DOHH2 (cell line): ENCODE measurements around the gene TKT.

ENCODE experiments used
- EZH2phosphoT487 ChIP-seq: fragments of 200-600 bp; sonication (generic); IDR thresholded peaks from 2 replicates; pipeline ENCODE4 v1.6.1; 2017; ENCODE audit warnings: borderline replicate concordance, mild to moderate bottlenecking, antibody characterized with exemption, low read length, moderate library complexity, mixed read lengths
- TF ChIP-seq, protein P1 (sequence below): fragments of 200-600 bp; sonication (generic); IDR thresholded peaks from one replicate; pipeline ENCODE4 v1.5.1; 2014; ENCODE audit warnings: antibody characterized with exemption, mild to moderate bottlenecking, low read depth, low read length; ENCODE audit not compliant: poor library complexity, severe bottlenecking

DNA sequence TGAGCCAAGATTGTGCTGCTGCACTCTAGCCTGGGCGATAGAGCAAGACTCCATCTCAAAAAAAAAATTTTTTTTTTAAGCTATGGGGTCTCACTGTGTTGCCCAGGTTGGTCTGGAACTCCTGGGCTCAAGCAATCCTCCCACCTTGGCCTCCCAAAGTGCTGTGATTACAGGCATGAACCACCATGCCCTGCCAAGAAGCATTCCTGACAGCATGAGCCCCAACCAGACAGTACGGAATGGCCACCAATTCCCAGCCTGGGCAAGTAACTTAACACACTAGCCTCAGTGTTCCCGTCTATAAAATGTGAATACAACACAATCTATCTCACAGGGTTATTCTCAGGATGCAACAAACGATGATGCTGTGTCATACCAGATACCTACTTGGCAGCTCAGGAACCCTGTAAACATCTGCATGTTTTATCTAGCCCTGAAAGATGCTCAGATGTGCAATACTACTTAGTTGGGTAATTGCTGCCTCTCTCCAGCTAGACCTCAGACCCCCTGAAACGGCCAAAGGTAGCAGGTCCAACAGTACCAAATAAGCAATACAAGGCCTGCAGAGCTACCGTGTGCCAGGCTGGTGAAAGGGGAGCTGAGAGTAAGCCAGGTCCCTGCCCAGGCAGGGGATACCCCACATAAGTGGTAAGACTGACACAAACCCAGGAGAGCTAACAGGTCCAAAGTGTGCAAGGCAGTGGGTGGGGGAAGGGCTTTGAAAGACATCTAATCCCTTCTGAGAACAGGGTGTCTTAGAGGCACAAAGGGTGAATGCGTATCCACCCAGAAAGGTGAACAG is 1.9 kb downstream of the TKT start:
- TF ChIP-seq, protein P1, sequence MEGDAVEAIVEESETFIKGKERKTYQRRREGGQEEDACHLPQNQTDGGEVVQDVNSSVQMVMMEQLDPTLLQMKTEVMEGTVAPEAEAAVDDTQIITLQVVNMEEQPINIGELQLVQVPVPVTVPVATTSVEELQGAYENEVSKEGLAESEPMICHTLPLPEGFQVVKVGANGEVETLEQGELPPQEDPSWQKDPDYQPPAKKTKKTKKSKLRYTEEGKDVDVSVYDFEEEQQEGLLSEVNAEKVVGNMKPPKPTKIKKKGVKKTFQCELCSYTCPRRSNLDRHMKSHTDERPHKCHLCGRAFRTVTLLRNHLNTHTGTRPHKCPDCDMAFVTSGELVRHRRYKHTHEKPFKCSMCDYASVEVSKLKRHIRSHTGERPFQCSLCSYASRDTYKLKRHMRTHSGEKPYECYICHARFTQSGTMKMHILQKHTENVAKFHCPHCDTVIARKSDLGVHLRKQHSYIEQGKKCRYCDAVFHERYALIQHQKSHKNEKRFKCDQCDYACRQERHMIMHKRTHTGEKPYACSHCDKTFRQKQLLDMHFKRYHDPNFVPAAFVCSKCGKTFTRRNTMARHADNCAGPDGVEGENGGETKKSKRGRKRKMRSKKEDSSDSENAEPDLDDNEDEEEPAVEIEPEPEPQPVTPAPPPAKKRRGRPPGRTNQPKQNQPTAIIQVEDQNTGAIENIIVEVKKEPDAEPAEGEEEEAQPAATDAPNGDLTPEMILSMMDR: no peak
- TF ChIP-seq EZH2phosphoT487: no peak
